ENCODE measurements around the gene CNP. TPM values are rescaled to one million over a fixed set of nuclear protein-coding genes. Genes with fewer than 3 reads are reported as not detected.

The CNP gene
- total and polyA plus RNA-seq, 2 of the 8 experiments (the other 6 are each of a cell fraction or from before 2014, with no cell fraction given) = 21.9 to 60.6 TPM

DNA sequence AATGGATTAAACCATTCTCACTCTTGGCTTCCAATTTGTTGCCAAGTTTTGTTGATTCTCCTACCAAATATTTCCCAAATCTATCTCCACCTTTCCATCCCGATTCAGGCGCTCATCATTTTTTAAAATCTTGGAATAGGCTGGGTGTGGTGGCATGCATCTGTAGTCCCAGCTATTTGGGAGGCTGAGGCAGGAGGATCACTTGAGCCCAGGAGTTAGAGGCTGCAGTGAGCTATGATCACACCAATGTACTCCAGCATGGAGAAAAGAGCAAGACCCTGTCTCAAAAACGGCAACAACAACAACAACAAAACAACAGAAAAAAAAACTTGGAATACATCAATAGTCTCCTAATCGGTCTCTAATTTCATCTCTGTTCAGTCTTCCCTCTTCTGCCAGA lies 52.4 kb downstream of the CNP start (continued):
- TF ChIP-seq, protein P1, sequence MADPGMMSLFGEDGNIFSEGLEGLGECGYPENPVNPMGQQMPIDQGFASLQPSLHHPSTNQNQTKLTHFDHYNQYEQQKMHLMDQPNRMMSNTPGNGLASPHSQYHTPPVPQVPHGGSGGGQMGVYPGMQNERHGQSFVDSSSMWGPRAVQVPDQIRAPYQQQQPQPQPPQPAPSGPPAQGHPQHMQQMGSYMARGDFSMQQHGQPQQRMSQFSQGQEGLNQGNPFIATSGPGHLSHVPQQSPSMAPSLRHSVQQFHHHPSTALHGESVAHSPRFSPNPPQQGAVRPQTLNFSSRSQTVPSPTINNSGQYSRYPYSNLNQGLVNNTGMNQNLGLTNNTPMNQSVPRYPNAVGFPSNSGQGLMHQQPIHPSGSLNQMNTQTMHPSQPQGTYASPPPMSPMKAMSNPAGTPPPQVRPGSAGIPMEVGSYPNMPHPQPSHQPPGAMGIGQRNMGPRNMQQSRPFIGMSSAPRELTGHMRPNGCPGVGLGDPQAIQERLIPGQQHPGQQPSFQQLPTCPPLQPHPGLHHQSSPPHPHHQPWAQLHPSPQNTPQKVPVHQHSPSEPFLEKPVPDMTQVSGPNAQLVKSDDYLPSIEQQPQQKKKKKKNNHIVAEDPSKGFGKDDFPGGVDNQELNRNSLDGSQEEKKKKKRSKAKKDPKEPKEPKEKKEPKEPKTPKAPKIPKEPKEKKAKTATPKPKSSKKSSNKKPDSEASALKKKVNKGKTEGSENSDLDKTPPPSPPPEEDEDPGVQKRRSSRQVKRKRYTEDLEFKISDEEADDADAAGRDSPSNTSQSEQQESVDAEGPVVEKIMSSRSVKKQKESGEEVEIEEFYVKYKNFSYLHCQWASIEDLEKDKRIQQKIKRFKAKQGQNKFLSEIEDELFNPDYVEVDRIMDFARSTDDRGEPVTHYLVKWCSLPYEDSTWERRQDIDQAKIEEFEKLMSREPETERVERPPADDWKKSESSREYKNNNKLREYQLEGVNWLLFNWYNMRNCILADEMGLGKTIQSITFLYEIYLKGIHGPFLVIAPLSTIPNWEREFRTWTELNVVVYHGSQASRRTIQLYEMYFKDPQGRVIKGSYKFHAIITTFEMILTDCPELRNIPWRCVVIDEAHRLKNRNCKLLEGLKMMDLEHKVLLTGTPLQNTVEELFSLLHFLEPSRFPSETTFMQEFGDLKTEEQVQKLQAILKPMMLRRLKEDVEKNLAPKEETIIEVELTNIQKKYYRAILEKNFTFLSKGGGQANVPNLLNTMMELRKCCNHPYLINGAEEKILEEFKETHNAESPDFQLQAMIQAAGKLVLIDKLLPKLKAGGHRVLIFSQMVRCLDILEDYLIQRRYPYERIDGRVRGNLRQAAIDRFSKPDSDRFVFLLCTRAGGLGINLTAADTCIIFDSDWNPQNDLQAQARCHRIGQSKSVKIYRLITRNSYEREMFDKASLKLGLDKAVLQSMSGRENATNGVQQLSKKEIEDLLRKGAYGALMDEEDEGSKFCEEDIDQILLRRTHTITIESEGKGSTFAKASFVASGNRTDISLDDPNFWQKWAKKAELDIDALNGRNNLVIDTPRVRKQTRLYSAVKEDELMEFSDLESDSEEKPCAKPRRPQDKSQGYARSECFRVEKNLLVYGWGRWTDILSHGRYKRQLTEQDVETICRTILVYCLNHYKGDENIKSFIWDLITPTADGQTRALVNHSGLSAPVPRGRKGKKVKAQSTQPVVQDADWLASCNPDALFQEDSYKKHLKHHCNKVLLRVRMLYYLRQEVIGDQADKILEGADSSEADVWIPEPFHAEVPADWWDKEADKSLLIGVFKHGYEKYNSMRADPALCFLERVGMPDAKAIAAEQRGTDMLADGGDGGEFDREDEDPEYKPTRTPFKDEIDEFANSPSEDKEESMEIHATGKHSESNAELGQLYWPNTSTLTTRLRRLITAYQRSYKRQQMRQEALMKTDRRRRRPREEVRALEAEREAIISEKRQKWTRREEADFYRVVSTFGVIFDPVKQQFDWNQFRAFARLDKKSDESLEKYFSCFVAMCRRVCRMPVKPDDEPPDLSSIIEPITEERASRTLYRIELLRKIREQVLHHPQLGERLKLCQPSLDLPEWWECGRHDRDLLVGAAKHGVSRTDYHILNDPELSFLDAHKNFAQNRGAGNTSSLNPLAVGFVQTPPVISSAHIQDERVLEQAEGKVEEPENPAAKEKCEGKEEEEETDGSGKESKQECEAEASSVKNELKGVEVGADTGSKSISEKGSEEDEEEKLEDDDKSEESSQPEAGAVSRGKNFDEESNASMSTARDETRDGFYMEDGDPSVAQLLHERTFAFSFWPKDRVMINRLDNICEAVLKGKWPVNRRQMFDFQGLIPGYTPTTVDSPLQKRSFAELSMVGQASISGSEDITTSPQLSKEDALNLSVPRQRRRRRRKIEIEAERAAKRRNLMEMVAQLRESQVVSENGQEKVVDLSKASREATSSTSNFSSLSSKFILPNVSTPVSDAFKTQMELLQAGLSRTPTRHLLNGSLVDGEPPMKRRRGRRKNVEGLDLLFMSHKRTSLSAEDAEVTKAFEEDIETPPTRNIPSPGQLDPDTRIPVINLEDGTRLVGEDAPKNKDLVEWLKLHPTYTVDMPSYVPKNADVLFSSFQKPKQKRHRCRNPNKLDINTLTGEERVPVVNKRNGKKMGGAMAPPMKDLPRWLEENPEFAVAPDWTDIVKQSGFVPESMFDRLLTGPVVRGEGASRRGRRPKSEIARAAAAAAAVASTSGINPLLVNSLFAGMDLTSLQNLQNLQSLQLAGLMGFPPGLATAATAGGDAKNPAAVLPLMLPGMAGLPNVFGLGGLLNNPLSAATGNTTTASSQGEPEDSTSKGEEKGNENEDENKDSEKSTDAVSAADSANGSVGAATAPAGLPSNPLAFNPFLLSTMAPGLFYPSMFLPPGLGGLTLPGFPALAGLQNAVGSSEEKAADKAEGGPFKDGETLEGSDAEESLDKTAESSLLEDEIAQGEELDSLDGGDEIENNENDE (IDR thresholded peaks at IDR 0.05; ENCODE audit: insufficient replicate concordance, low read length) = no peak
- TF ChIP-seq NANOG (IDR thresholded peaks at IDR 0.05; ENCODE audit: insufficient read depth, low read depth, low read length, poor library complexity, severe bottlenecking) = no peak
- no peak for TF ChIP-seq SIX5 (IDR thresholded peaks at IDR 0.05; ENCODE audit: low read depth, low read length)
- no peak for TF ChIP-seq CHD2 (IDR thresholded peaks at IDR 0.05; ENCODE audit: low read length)

Data from H1 (cell line).